GM15510 (cell line): ENCODE results near the gene GCK.

Experiments used
- POLR2A ChIP-seq: IDR thresholded peaks from 3 replicates; pipeline ENCODE4 v1.6.1; 2011; ENCODE audit warnings: borderline replicate concordance; ENCODE audit not compliant: insufficient read length; ENCODE audit errors: extremely low read depth

The GCK gene

DNA sequence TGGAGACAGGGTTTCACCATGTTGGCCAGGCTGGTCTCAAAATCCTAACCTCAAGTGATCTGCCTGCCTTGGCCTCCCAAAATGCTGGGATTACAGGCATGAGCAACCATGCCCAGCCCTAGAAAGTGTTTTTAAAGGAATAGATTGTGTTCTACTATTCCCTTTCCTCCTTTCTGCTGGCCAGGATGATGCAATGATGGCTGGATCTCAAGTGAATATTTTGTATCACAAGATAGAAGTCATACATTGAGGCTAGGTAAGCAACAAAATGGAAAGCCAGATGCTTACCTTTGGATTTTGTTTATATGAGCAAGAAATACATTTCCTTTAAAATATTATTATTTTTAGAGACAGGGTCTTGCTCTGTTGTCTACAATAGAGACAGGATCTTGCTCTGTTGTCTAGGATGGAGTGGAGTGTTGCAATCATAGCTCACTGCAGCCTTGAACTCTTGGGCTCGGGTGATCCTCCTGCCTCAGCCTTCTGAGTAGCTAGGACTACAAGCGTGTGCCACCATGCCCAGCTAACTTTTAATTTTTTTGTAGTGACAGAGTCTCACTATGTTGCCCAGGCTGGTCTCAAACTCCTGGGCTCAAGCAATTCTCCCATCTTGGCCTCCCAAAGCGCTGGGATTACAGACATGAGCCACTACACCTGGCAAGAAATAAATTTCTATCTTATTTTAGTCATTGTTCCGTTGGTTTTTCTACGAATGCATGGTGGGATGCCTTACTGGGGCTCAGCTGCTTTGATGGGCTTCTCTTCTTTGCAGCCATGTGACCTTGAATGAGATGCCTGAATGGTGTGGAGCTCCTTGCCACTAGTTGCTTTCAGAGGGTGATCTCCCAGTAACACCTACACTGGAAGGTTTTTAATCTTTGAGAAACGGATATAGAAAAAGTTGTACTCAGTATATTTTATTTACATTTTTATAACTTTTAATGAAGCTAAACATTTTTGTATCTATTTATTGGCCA is 90.9 kb downstream of the GCK start:
- TF ChIP-seq POLR2A: no peak

- TF ChIP-seq POLR2A: no peak
Measured at GRCh38 chr7:44097064-44097932, 91.9 kb downstream of the GCK start.

DNA sequence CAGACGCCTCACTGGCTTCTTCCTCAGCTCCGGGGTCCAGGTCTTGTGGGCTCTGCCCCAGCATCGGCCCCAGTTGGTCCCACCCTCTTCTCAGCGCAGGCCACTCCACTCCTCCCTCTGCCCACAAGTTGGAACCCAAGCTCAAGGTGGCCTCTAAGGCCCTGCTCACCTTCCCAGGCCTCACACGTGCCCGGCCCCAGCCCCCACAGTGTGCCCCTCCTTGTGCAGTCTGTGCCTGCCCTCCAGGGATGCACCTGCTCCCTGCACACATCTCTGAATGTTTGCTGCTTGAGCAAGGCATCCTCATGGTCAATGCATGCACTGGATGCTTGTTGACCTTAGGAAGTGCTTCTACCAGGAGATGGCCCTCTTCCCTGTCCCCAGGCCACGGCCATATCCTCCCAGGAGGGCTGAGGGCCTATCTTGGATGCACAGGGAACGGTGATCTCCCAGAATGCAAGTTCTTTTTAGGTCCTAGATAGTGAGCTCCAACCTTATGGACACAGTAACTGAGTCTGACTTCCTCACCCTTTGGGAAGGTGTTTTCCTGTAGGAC is 92.8 kb downstream of the GCK start:
- TF ChIP-seq POLR2A: no peak

DNA sequence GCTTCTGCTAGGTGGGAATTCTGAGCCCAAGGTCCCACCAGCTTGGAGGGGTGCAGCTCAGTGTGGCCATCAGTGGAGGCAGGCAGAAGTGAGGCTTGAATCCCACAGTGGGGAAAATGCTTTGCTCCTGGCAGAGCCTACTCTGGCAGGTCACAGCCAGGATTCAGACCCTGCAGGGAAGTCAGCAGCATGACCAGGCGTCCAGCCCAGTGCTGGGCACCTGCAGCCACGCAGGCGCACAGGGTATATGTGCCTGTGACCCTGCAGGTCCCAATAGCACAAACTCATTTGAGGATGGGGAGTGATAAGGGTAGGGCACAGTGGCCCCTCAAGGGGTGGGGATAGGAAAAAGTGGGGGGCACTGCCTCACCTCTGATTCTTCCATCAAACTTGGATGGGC is 93.5 kb downstream of the GCK start:
- TF ChIP-seq POLR2A: no peak

GRCh38 chr7:44094883-44095592 is 94.2 kb downstream of the GCK start:
- TF ChIP-seq POLR2A: no peak

- no peak for TF ChIP-seq POLR2A
Measured at GRCh38 chr7:44094365-44094764, 94.9 kb downstream of the GCK start.
